HG03097 (cell line): Measurements from ENCODE around the gene PNMA8B.
"Not testable (repeated sequence)": the region's sequence is repeated elsewhere in the genome, so short reads cannot be mapped to it uniquely, and the experiment has no call there.

Source experiments
- ATAC-seq: cut with Tn5 transposase; IDR thresholded peaks from one replicate; pipeline ENCODE4 v1.9.1; 2021; ENCODE audit not compliant: unreplicated experiment, low FRiP score

Gene PNMA8B

GRCh38 chr19:46514589-46515289 lies 19.1 kb upstream of the PNMA8B start:
- no peak for ATAC-seq

- ATAC-seq = no peak
Measured at GRCh38 chr19:46513461-46514236, 18.0 kb upstream of the PNMA8B start.

- no peak for ATAC-seq
Measured at GRCh38 chr19:46511237-46511636, 15.6 kb upstream of the PNMA8B start.

GRCh38 chr19:46508206-46508605 lies 12.5 kb upstream of the PNMA8B start:
- ATAC-seq = no peak

GRCh38 chr19:46503848-46504453 lies 8.3 kb upstream of the PNMA8B start:
- no peak for ATAC-seq

- no peak for ATAC-seq
Measured at GRCh38 chr19:46502891-46503290, 7.2 kb upstream of the PNMA8B start.

- ATAC-seq = no peak
Measured at GRCh38 chr19:46499692-46500091, 4.0 kb upstream of the PNMA8B start.

GRCh38 chr19:46497773-46498172 lies 2.1 kb upstream of the PNMA8B start:
- no peak for ATAC-seq

- ATAC-seq = not testable (repeated sequence)
Measured at GRCh38 chr19:46496886-46497285, 1.2 kb upstream of the PNMA8B start.

GRCh38 chr19:46496304-46496703 lies 637 bp upstream of the PNMA8B start:
- no peak for ATAC-seq

- no peak for ATAC-seq
Measured at GRCh38 chr19:46494941-46495785, 504 bp downstream of the PNMA8B start.

- no peak for ATAC-seq
Measured at GRCh38 chr19:46494146-46494940, 1.3 kb downstream of the PNMA8B start.

GRCh38 chr19:46493236-46494145 lies 2.2 kb downstream of the PNMA8B start:
- no peak for ATAC-seq

GRCh38 chr19:46492841-46493235 lies 2.8 kb downstream of the PNMA8B start:
- ATAC-seq = no peak

- ATAC-seq = no peak
Measured at GRCh38 chr19:46491975-46492682, 3.5 kb downstream of the PNMA8B start.

GRCh38 chr19:46490774-46491173 lies 4.9 kb downstream of the PNMA8B start:
- no peak for ATAC-seq

GRCh38 chr19:46489445-46490272 lies 6.0 kb downstream of the PNMA8B start:
- no peak for ATAC-seq
